H9 (cell line): ENCODE data around the gene AKIP1. TPM values are rescaled to one million over a fixed set of nuclear protein-coding genes. Genes with fewer than 3 reads are reported as not detected.

Source experiments
- DNase-seq: peaks from one replicate; pipeline ENCODE4 v3.0.0-alpha.2; 2017
- H2AFZ ChIP-seq: one replicate; pipeline ENCODE4 v1.6.1; 2013; ENCODE audit warnings: mild to moderate bottlenecking, low read length, control low read depth, moderate library complexity
- H2AK5ac ChIP-seq: 2 replicates; pipeline ENCODE4 v1.6.1; 2013; ENCODE audit warnings: low read length, control low read depth, mixed read lengths; ENCODE audit not compliant: insufficient read length
- H2BK120ac ChIP-seq: one replicate; pipeline ENCODE4 v1.6.1; 2013; ENCODE audit warnings: low read depth, mild to moderate bottlenecking, low read length, control low read depth, inconsistent platforms; ENCODE audit not compliant: poor library complexity, severe bottlenecking
- H2BK12ac ChIP-seq: 2 replicates; pipeline ENCODE4 v1.6.1; 2013; ENCODE audit warnings: low read length, control low read depth, mixed read lengths, low read depth; ENCODE audit not compliant: insufficient read length
- H2BK15ac ChIP-seq: 2 replicates; pipeline ENCODE4 v1.6.1; 2013; ENCODE audit warnings: low read depth, low read length, control low read depth
- H2BK20ac ChIP-seq: one replicate; pipeline ENCODE4 v1.6.1; 2013; ENCODE audit warnings: low read depth, mild to moderate bottlenecking, low read length, control low read depth, inconsistent platforms; ENCODE audit not compliant: poor library complexity, severe bottlenecking
- H2BK5ac ChIP-seq: 2 replicates; pipeline ENCODE4 v1.6.1; 2013; ENCODE audit warnings: low read length, control low read depth, mixed read lengths; ENCODE audit not compliant: insufficient read length
- H3K14ac ChIP-seq: 2 replicates; pipeline ENCODE4 v1.6.1; 2013; ENCODE audit warnings: low read length, control low read depth; ENCODE audit not compliant: insufficient read depth
- H3K18ac ChIP-seq: 2 replicates; pipeline ENCODE4 v1.6.1; 2013; ENCODE audit warnings: low read depth, mild to moderate bottlenecking, mixed read lengths, low read length, control low read depth; ENCODE audit not compliant: insufficient read length
- H3K23ac ChIP-seq: 2 replicates; pipeline ENCODE4 v1.6.1; 2013; ENCODE audit warnings: low read length, control low read depth, mixed read lengths, low read depth; ENCODE audit not compliant: insufficient read length
- H3K23me2 ChIP-seq: 2 replicates; pipeline ENCODE4 v1.6.1; 2013; ENCODE audit warnings: low read depth, mild to moderate bottlenecking, mixed read lengths, low read length, control low read depth; ENCODE audit not compliant: insufficient read length, poor library complexity, severe bottlenecking
- H3K27ac ChIP-seq: 2 replicates; pipeline ENCODE4 v1.5.1; 2013; ENCODE audit warnings: low read length, control low read depth, mixed read lengths, low read depth; ENCODE audit not compliant: insufficient read length
- H3K27me3 ChIP-seq: 2 replicates; pipeline ENCODE4 v1.6.1; 2013; ENCODE audit warnings: low read length, control low read depth, inconsistent platforms; ENCODE audit not compliant: insufficient read depth
- H3K4ac ChIP-seq: 2 replicates; pipeline ENCODE4 v1.6.1; 2013; ENCODE audit warnings: low read depth, mild to moderate bottlenecking, control low read depth, inconsistent platforms, low read length, moderate library complexity
- H3K4me1 ChIP-seq: 2 replicates; pipeline ENCODE4 v1.6.1; 2013; ENCODE audit warnings: low read length, control low read depth, inconsistent platforms; ENCODE audit not compliant: insufficient read depth
- H3K4me2 ChIP-seq: 2 replicates; pipeline ENCODE4 v1.6.1; 2013; ENCODE audit warnings: low read length, control low read depth, mixed read lengths; ENCODE audit not compliant: insufficient read length, insufficient read depth
- H3K56ac ChIP-seq: 2 replicates; pipeline ENCODE4 v1.6.1; 2013; ENCODE audit warnings: low read depth, mild to moderate bottlenecking, mixed read lengths, low read length, control low read depth; ENCODE audit not compliant: insufficient read length
- H3K79me1 ChIP-seq: 2 replicates; pipeline ENCODE4 v1.6.1; 2013; ENCODE audit warnings: low read depth, mild to moderate bottlenecking, moderate library complexity, low read length, control low read depth, inconsistent platforms; ENCODE audit not compliant: insufficient read depth, poor library complexity, severe bottlenecking
- H3K79me2 ChIP-seq: 2 replicates; pipeline ENCODE4 v1.6.1; 2013; ENCODE audit warnings: low read length, control low read depth, inconsistent platforms; ENCODE audit not compliant: insufficient read depth
- H3K9ac ChIP-seq: 2 replicates; pipeline ENCODE4 v1.6.1; 2013; ENCODE audit warnings: low read length, control low read depth, mixed read lengths; ENCODE audit not compliant: insufficient read length; ENCODE audit errors: extremely low read depth
- H3K9me3 ChIP-seq: one replicate; pipeline ENCODE4 v1.6.1; 2013; ENCODE audit warnings: low read depth, low read length, inconsistent platforms; ENCODE audit not compliant: control insufficient read depth
- H3T11ph ChIP-seq: one replicate; pipeline ENCODE4 v1.6.1; 2013; ENCODE audit warnings: mild to moderate bottlenecking, low read length, control low read depth, inconsistent platforms
- H4K20me1 ChIP-seq: one replicate; pipeline ENCODE4 v1.6.1; 2013; ENCODE audit not compliant: control insufficient read depth, insufficient read length, insufficient read depth
- H4K5ac ChIP-seq: 2 replicates; pipeline ENCODE4 v1.6.1; 2013; ENCODE audit warnings: low read depth, mild to moderate bottlenecking, mixed read lengths, low read length, control low read depth; ENCODE audit not compliant: insufficient read length
- H4K8ac ChIP-seq: replicated peaks from 2 replicates; pipeline ENCODE4 v1.6.1; 2013; ENCODE audit warnings: low read length, control low read depth, mixed read lengths, low read depth; ENCODE audit not compliant: insufficient read length
- H4K91ac ChIP-seq: 2 replicates; pipeline ENCODE4 v1.6.1; 2013; ENCODE audit warnings: low read depth, mild to moderate bottlenecking, moderate library complexity, mixed read lengths, low read length, control low read depth; ENCODE audit not compliant: insufficient read length
- H3K27ac Mint-ChIP-seq, 3 experiments: 2 replicates in 2 of 3; 3 replicates in 1 of 3; pipeline ENCODE4 v1.8.0; 2020 to 2021; ENCODE audit warnings: mixed read lengths in 3 of 3, mild to moderate bottlenecking in 1 of 3, moderate library complexity in 1 of 3
- H3K27me3 Mint-ChIP-seq: 2 replicates; pipeline ENCODE4 v1.8.0; 2021; ENCODE audit warnings: low read depth, mild to moderate bottlenecking, moderate library complexity, mixed read lengths
- H3K36me3 Mint-ChIP-seq, 3 experiments: 2 replicates in 2 of 3; 3 replicates in 1 of 3; pipeline ENCODE4 v1.8.0; 2020 to 2021; ENCODE audit warnings: low read depth in 3 of 3, mixed read lengths in 3 of 3; ENCODE audit not compliant: insufficient read depth in 1 of 3
- H3K4me1 Mint-ChIP-seq, 2 experiments: 2 replicates each; pipeline ENCODE4 v1.8.0; 2020; ENCODE audit warnings: mixed read lengths in 2 of 2
- H3K4me3 Mint-ChIP-seq, 2 experiments: 2 replicates in 1 of 2; 3 replicates in 1 of 2; pipeline ENCODE4 v1.8.0; 2020 to 2021; ENCODE audit warnings: mild to moderate bottlenecking in 2 of 2, mixed read lengths in 2 of 2, moderate library complexity in 1 of 2
- H3K9me3 Mint-ChIP-seq, 2 experiments: 2 replicates in 1 of 2; 3 replicates in 1 of 2; pipeline ENCODE4 v1.8.0; 2020; ENCODE audit warnings: mild to moderate bottlenecking in 2 of 2, mixed read lengths in 2 of 2, moderate library complexity in 1 of 2
- WGBS: extraction: QIAGEN DNeasy Blood & Tissue Kit; methylation state at CpG from one replicate; pipeline ENCODE4 v1.1.7; 2013; ENCODE audit warnings: missing lambda C conversion rate, low lambda C conversion rate, mixed read lengths; ENCODE audit not compliant: insufficient read length; ENCODE audit errors: extremely low coverage; 5-methylcytosine and 5-hydroxymethylcytosine counted together
- total RNA-seq: library from RNA; stranded (reverse); gene quantifications from 2 replicates; pipeline ENCODE4 v1.2.1, GENCODE V29; 2021
- TF ChIP-seq, protein P1 (sequence below): fragments of 200-600 bp; sonication (generic); conservative IDR thresholded peaks from 3 replicates; pipeline ENCODE4 v1.8.0; 2021; ENCODE audit warnings: antibody characterized with exemption, mild to moderate bottlenecking

Gene AKIP1
- total RNA-seq, 1 experiment from 2014 or later: 21.0 TPM

- Histone ChIP-seq H3K79me2 (no peaks in the 10 kb centered on the region), H4K8ac (no peak overlapping the region), H3T11ph (no peak overlapping the region), H3K27me3 (no peaks in the 10 kb centered on the region), H3K14ac (no peak overlapping the region), H3K4me1 (no peaks in the 10 kb centered on the region), H2BK5ac (no peak overlapping the region), H4K5ac (no peak overlapping the region), H3K79me1 (no peaks in the 10 kb centered on the region), H3K9me3 (no peaks in the 10 kb centered on the region), H3K56ac (no peak overlapping the region), H3K4ac (no peak overlapping the region), H2BK120ac (no peak overlapping the region), H3K18ac (no peak overlapping the region), H3K23me2 (no peaks in the 10 kb centered on the region), H2BK12ac (no peak overlapping the region), H4K91ac (no peak overlapping the region), H2AK5ac (no peak overlapping the region), H3K9ac (no peak overlapping the region), H2BK15ac (no peak overlapping the region), H2BK20ac (no peak overlapping the region), H3K4me2 (no peak overlapping the region), H3K27ac (no peak overlapping the region), H2AFZ (no peak overlapping the region), H4K20me1 (peaks cover 3% of the 10 kb centered on the region), H3K23ac (no peak overlapping the region)
- Mint-ChIP-seq H3K4me3 (no peak overlapping the region), H3K27ac (no peak overlapping the region), H3K9me3 (no peaks in the 10 kb centered on the region; a peak in 1 of 5 replicates), H3K36me3 (peaks cover 0 to 22% (median 0%) of the 10 kb centered on the region in 3 experiments; a peak in 4 of 7 replicates), H3K27me3 (no peaks in the 10 kb centered on the region), H3K4me1 (peaks cover 6 to 7% of the 10 kb centered on the region in 2 experiments; a peak in 3 of 4 replicates)
- DNase-seq: no peak
- WGBS: no CpG with 5 or more reads among the region's 4 CpGs
- TF ChIP-seq, protein P1, sequence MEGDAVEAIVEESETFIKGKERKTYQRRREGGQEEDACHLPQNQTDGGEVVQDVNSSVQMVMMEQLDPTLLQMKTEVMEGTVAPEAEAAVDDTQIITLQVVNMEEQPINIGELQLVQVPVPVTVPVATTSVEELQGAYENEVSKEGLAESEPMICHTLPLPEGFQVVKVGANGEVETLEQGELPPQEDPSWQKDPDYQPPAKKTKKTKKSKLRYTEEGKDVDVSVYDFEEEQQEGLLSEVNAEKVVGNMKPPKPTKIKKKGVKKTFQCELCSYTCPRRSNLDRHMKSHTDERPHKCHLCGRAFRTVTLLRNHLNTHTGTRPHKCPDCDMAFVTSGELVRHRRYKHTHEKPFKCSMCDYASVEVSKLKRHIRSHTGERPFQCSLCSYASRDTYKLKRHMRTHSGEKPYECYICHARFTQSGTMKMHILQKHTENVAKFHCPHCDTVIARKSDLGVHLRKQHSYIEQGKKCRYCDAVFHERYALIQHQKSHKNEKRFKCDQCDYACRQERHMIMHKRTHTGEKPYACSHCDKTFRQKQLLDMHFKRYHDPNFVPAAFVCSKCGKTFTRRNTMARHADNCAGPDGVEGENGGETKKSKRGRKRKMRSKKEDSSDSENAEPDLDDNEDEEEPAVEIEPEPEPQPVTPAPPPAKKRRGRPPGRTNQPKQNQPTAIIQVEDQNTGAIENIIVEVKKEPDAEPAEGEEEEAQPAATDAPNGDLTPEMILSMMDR: no peak
Measured at GRCh38 chr11:8947230-8947943, 36.4 kb downstream of the AKIP1 start.
